Liver (tissue), 9 donors: Measurements from ENCODE around the gene GNPTAB. TPM values are rescaled to one million over a fixed set of nuclear protein-coding genes. Genes with fewer than 3 reads are reported as not detected.

Source experiments
- DNase-seq: peaks from one replicate; pipeline ENCODE4 v3.0.0-alpha.2; 2017; ENCODE audit warnings: low spot score
- H3K27ac ChIP-seq, 2 donors: one replicate each; pipeline ENCODE4 v1.7.0; 2013; ENCODE audit warnings: inconsistent platforms in 2 of 2, low read length in 2 of 2, control low read depth in 1 of 2, low read depth in 1 of 2, mild to moderate bottlenecking in 1 of 2
- H3K27me3 ChIP-seq, 4 donors: one replicate each; pipeline versions ENCODE4 v1.6.1 to v1.7.0; 2013; ENCODE audit warnings: low read length in 3 of 4, inconsistent platforms in 1 of 4, mild to moderate bottlenecking in 1 of 4, moderate library complexity in 1 of 4; ENCODE audit not compliant: control insufficient read depth in 4 of 4, insufficient read depth in 4 of 4
- H3K36me3 ChIP-seq, 4 donors: one replicate each; pipeline versions ENCODE4 v1.6.1 to v1.7.0; 2013; ENCODE audit warnings: low read length in 3 of 4, mild to moderate bottlenecking in 3 of 4, low read depth in 1 of 4, moderate library complexity in 1 of 4; ENCODE audit not compliant: control insufficient read depth in 4 of 4, insufficient read depth in 3 of 4
- H3K4me1 ChIP-seq, 4 donors: one replicate each; pipeline versions ENCODE4 v1.6.1 to v1.7.0; 2013; ENCODE audit warnings: low read length in 3 of 4, mild to moderate bottlenecking in 3 of 4, moderate library complexity in 1 of 4; ENCODE audit not compliant: control insufficient read depth in 4 of 4, insufficient read depth in 4 of 4
- H3K4me3 ChIP-seq, 3 donors: one replicate each; pipeline versions ENCODE4 v1.6.1 to v1.7.0; 2013; ENCODE audit warnings: low read length in 3 of 3, control low read depth in 1 of 3, low read depth in 1 of 3, mild to moderate bottlenecking in 1 of 3
- H3K9ac ChIP-seq, 2 donors: one replicate each; pipeline ENCODE4 v1.7.0; 2013; ENCODE audit warnings: low read length in 2 of 2, mild to moderate bottlenecking in 2 of 2, moderate library complexity in 2 of 2, control low read depth in 1 of 2, low read depth in 1 of 2
- H3K9me3 ChIP-seq, 4 donors: one replicate each; pipeline versions ENCODE4 v1.6.1 to v1.7.0; 2013; ENCODE audit warnings: low read length in 3 of 4; ENCODE audit not compliant: control insufficient read depth in 4 of 4
- ATF3 ChIP-seq: IDR thresholded peaks from 2 replicates; pipeline ENCODE4 v1.6.1; 2016; ENCODE audit warnings: antibody characterized with exemption
- CTCF ChIP-seq: fragments of 150-350 bp; IDR thresholded peaks from 2 replicates; pipeline ENCODE4 v1.5.1; 2017; ENCODE audit warnings: improper control_type of control experiment, low read depth, low read length; ENCODE audit not compliant: missing input control
- EGR1 ChIP-seq, 2 donors: IDR thresholded peaks; 2 replicates each; pipeline ENCODE4 v1.6.1; 2016 to 2018; ENCODE audit warnings: antibody characterized with exemption in 2 of 2, low read depth in 2 of 2
- FOXA1 ChIP-seq: IDR thresholded peaks from 2 replicates; pipeline ENCODE4 v1.6.1; 2016; ENCODE audit warnings: antibody characterized with exemption
- FOXA2 ChIP-seq: IDR thresholded peaks from 2 replicates; pipeline ENCODE4 v1.6.1; 2016; ENCODE audit warnings: antibody characterized with exemption
- GABPA ChIP-seq, 2 donors: IDR thresholded peaks in 1 of 2; conservative IDR thresholded peaks in 1 of 2; 2 replicates each; pipeline ENCODE4 v1.6.1; 2016; ENCODE audit warnings: antibody characterized with exemption in 2 of 2, mild to moderate bottlenecking in 1 of 2, moderate library complexity in 1 of 2
- HNF4G ChIP-seq: IDR thresholded peaks from 2 replicates; pipeline ENCODE4 v1.6.1; 2016; ENCODE audit warnings: antibody characterized with exemption
- JUND ChIP-seq, 2 donors: IDR thresholded peaks; 2 replicates each; pipeline ENCODE4 v1.6.1; 2016; ENCODE audit warnings: antibody characterized with exemption in 2 of 2
- NR2F2 ChIP-seq: IDR thresholded peaks from 2 replicates; pipeline ENCODE4 v1.6.1; 2016; ENCODE audit warnings: antibody characterized with exemption
- RXRA ChIP-seq, 2 donors: IDR thresholded peaks; 2 replicates each; pipeline ENCODE4 v1.6.1; 2017 to 2018; ENCODE audit warnings: antibody characterized with exemption in 2 of 2, mild to moderate bottlenecking in 1 of 2
- SP1 ChIP-seq: IDR thresholded peaks from 2 replicates; pipeline ENCODE4 v1.6.1; 2018; ENCODE audit warnings: antibody characterized with exemption, mild to moderate bottlenecking
- TAF1 ChIP-seq: conservative IDR thresholded peaks from 2 replicates; pipeline ENCODE4 v1.6.1; 2016; ENCODE audit warnings: antibody characterized with exemption, mild to moderate bottlenecking
- YY1 ChIP-seq: IDR thresholded peaks from 2 replicates; pipeline ENCODE4 v1.6.1; 2016; ENCODE audit warnings: antibody characterized with exemption, mild to moderate bottlenecking
- WGBS: extraction: QIAGEN DNeasy Blood & Tissue Kit; methylation state at CpG from one replicate; pipeline ENCODE4 v1.1.7; 2013; 5-methylcytosine and 5-hydroxymethylcytosine counted together
- polyA plus RNA-seq, 2 donors: library from polyadenylated mRNA; stranded (reverse) in 1 of 2; unstranded in 1 of 2; fragments of 200-250 nt in 1 of 2; fragments of >200 nt in 1 of 2; fragmentation: Nextera tagmentation in 1 of 2; extraction: Ambion mirVana in 1 of 2; gene quantifications; one replicate each; pipeline versions ENCODE4 v1.2.1 to v1.2.3, GENCODE V29; 2013 to 2015
- total RNA-seq, 2 donors: library from RNA; depleted of rRNA; stranded (reverse); fragments of >200 nt; gene quantifications; one replicate each; pipeline ENCODE4 v1.2.3, GENCODE V29; 2014
- TF ChIP-seq, protein P1 (sequence below): IDR thresholded peaks from 2 replicates; pipeline ENCODE4 v1.6.1; 2016; ENCODE audit warnings: antibody characterized with exemption, mild to moderate bottlenecking
- TF ChIP-seq, protein P2 (sequence below): IDR thresholded peaks from 2 replicates; pipeline ENCODE4 v1.6.1; 2016; ENCODE audit warnings: antibody characterized with exemption
- TF ChIP-seq, protein P3 (sequence below): IDR thresholded peaks from 2 replicates; pipeline ENCODE4 v1.6.1; 2016; ENCODE audit warnings: antibody characterized with exemption
- donor health status: healthy.
- donor health status: healthy.
- donor health status: healthy.
- donor health status: healthy.
- donor health status: healthy.

GNPTAB gene
- total and polyA plus RNA-seq, 4 donors = 4.6 to 11.1 (median 7.7) TPM

GRCh38 chr12:101878243-101878821, 47.6 kb upstream of the GNPTAB start:
- peaks cover 0 to 5% (median 0%) of the 10 kb centered on the region in 4 donors for H3K4me1 ChIP-seq
- H3K4me3 ChIP-seq = peak overlapping the region; percentile 62 to 84 (median 81)
- WGBS = 33% methylated on average over 7 of the region's 7 CpGs
- H3K9me3 ChIP-seq = no peaks in the 10 kb centered on the region
- H3K9ac ChIP-seq = no peak overlapping the region
- peak; percentile 40 for DNase-seq
- no peaks in the 10 kb centered on the region for H3K36me3 ChIP-seq
- TF ChIP-seq, protein P1, sequence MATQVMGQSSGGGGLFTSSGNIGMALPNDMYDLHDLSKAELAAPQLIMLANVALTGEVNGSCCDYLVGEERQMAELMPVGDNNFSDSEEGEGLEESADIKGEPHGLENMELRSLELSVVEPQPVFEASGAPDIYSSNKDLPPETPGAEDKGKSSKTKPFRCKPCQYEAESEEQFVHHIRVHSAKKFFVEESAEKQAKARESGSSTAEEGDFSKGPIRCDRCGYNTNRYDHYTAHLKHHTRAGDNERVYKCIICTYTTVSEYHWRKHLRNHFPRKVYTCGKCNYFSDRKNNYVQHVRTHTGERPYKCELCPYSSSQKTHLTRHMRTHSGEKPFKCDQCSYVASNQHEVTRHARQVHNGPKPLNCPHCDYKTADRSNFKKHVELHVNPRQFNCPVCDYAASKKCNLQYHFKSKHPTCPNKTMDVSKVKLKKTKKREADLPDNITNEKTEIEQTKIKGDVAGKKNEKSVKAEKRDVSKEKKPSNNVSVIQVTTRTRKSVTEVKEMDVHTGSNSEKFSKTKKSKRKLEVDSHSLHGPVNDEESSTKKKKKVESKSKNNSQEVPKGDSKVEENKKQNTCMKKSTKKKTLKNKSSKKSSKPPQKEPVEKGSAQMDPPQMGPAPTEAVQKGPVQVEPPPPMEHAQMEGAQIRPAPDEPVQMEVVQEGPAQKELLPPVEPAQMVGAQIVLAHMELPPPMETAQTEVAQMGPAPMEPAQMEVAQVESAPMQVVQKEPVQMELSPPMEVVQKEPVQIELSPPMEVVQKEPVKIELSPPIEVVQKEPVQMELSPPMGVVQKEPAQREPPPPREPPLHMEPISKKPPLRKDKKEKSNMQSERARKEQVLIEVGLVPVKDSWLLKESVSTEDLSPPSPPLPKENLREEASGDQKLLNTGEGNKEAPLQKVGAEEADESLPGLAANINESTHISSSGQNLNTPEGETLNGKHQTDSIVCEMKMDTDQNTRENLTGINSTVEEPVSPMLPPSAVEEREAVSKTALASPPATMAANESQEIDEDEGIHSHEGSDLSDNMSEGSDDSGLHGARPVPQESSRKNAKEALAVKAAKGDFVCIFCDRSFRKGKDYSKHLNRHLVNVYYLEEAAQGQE = no peak
- TF ChIP-seq FOXA2 (no peak), SP1 (no peak), GABPA (IDR thresholded peaks at IDR 0.05 in 1 of 2, conservative IDR thresholded peaks at IDR 0.05 in 1 of 2) (no peak), HNF4G (no peak), FOXA1 (no peak), YY1 (no peak), NR2F2 (no peak), EGR1 (IDR thresholded peaks at IDR 0.05; ENCODE audit: low read depth in 2 of 2) (no peak), JUND (IDR thresholded peaks at IDR 0.05) (no peak)
- TF ChIP-seq, protein P2, sequence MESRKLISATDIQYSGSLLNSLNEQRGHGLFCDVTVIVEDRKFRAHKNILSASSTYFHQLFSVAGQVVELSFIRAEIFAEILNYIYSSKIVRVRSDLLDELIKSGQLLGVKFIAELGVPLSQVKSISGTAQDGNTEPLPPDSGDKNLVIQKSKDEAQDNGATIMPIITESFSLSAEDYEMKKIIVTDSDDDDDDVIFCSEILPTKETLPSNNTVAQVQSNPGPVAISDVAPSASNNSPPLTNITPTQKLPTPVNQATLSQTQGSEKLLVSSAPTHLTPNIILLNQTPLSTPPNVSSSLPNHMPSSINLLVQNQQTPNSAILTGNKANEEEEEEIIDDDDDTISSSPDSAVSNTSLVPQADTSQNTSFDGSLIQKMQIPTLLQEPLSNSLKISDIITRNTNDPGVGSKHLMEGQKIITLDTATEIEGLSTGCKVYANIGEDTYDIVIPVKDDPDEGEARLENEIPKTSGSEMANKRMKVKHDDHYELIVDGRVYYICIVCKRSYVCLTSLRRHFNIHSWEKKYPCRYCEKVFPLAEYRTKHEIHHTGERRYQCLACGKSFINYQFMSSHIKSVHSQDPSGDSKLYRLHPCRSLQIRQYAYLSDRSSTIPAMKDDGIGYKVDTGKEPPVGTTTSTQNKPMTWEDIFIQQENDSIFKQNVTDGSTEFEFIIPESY = no peak
- TF ChIP-seq, protein P3, sequence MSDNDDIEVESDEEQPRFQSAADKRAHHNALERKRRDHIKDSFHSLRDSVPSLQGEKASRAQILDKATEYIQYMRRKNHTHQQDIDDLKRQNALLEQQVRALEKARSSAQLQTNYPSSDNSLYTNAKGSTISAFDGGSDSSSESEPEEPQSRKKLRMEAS = no peak
- peak overlapping the region; percentile 95 to 98 for H3K27ac ChIP-seq
- H3K27me3 ChIP-seq = no peaks in the 10 kb centered on the region

- Histone ChIP-seq H3K9me3 (no peaks in the 10 kb centered on the region), H3K4me3 (peak overlapping the region; percentile 62 to 84 (median 81)), H3K27me3 (no peaks in the 10 kb centered on the region), H3K36me3 (no peaks in the 10 kb centered on the region), H3K9ac (peak overlapping the region; percentile 47 to 87), H3K4me1 (peaks cover 0 to 5% (median 0%) of the 10 kb centered on the region in 4 donors), H3K27ac (peak overlapping the region; percentile 95 to 98)
- DNase-seq = peak; percentile 57
- TF ChIP-seq ATF3 (no peak), FOXA2 (no peak), TAF1 (no peak), RXRA (IDR thresholded peaks at IDR 0.05) (no peak), HNF4G (no peak), SP1 (no peak), CTCF (no peak)
- under 1% methylated on average over 24 of the region's 24 CpGs for WGBS
Measured at GRCh38 chr12:101877806-101878242, 47.1 kb upstream of the GNPTAB start.
